Activated CD8-positive, alpha-beta T cell treated with anti-CD3 and anti-CD28 coated beads for 36 hours (primary cell): ENCODE results near the gene PRKCZ. TPM values are rescaled to one million over a fixed set of nuclear protein-coding genes. Genes with fewer than 3 reads are reported as not detected.
A peak's percentile ranks its signal among the peaks of the same experiment; 100 is the strongest.

Source experiments
- ATAC-seq: fragments of 200-7000 bp; cut with Tn5 transposase; one replicate; pipeline ENCODE4 v1.10.0; 2021; ENCODE audit warnings: mild to moderate bottlenecking, moderate library complexity
- CTCF ChIA-PET: fragments of 350-600 bp; sonication (Branson Sonifier 250); formaldehyde crosslinking; loops from one replicate; lab custom pipeline; 2021; ENCODE audit warnings: antibody characterized with exemption; lab: Charles Lee
- POLR2A ChIA-PET: fragments of 350-600 bp; sonication (Branson Sonifier 250); formaldehyde crosslinking; loops from one replicate; lab custom pipeline; 2021; ENCODE audit warnings: antibody characterized with exemption; lab: Charles Lee
- DNase-seq: peaks from one replicate; pipeline ENCODE4 v3.0.0-alpha.2; 2020
- H3K27ac Mint-ChIP-seq: one replicate; pipeline ENCODE4 v1.8.0; 2021; ENCODE audit warnings: mild to moderate bottlenecking, mixed read lengths
- H3K27me3 Mint-ChIP-seq: one replicate; pipeline ENCODE4 v1.8.0; 2021; ENCODE audit warnings: mixed read lengths
- H3K36me3 Mint-ChIP-seq: one replicate; pipeline ENCODE4 v1.8.0; 2021; ENCODE audit warnings: low read depth, mixed read lengths
- H3K4me1 Mint-ChIP-seq: one replicate; pipeline ENCODE4 v1.8.0; 2021; ENCODE audit warnings: low read depth, mixed read lengths
- H3K4me3 Mint-ChIP-seq: one replicate; pipeline ENCODE4 v1.8.0; 2021; ENCODE audit warnings: mild to moderate bottlenecking, moderate library complexity, mixed read lengths
- H3K9me3 Mint-ChIP-seq: one replicate; pipeline ENCODE4 v1.8.0; 2021; ENCODE audit warnings: mixed read lengths
- CTCF ChIP-seq: fragments of 200-600 bp; IDR thresholded peaks from one replicate; pipeline ENCODE4 v1.8.0; 2022; ENCODE audit warnings: antibody characterized with exemption, mild to moderate bottlenecking
- intact Hi-C: fragments of 100-400 bp; cut with micrococcal nuclease; formaldehyde crosslinking; loops from one replicate; pipeline ENCODE4 v1.10.0; 2022
- total RNA-seq, 2 experiments: library from RNA; stranded (reverse); gene quantifications; one replicate each; pipeline ENCODE4 v1.2.3, GENCODE V29; 2021

The PRKCZ gene
- total RNA-seq, 2 experiments from 2014 or later = 15.4 to 15.7 TPM

- Mint-ChIP-seq H3K9me3 (no peaks in the 10 kb centered on the region), H3K27ac (no peak overlapping the region), H3K27me3 (no peaks in the 10 kb centered on the region), H3K36me3 (no peaks in the 10 kb centered on the region), H3K4me3 (peak overlapping the region; percentile 45), H3K4me1 (peaks cover 2% of the 10 kb centered on the region)
- no peak for DNase-seq
- POLR2A ChIA-PET = interaction anchor here (3.9 kb wide), 1 partner anchor 25 kb away, joined by 15 read pairs; no protein-coding TSS in a partner anchor
- TF ChIP-seq CTCF = no peak
- ATAC-seq = peak; percentile 48
- intact Hi-C loops = no loop called here
- CTCF ChIA-PET = interaction anchor here (0.8 to 1.4 kb wide), 2 partner anchors 10 to 178 kb away, joined by 3 to 5 read pairs; partner anchors contain the start of gene FAAP20
These were observed 154.4 kb downstream of the PRKCZ start for GRCh38 chr1:2204415-2205190.

- H3K36me3 Mint-ChIP-seq = no peaks in the 10 kb centered on the region
- peak overlapping the region; percentile 52 for H3K4me3 Mint-ChIP-seq
- H3K27ac Mint-ChIP-seq = no peak overlapping the region
- POLR2A ChIA-PET = interaction anchor here (0.7 to 3.9 kb wide), 2 partner anchors 24 to 342 kb away, joined by 3 to 15 read pairs; no protein-coding TSS in a partner anchor
- CTCF ChIA-PET = interaction anchor here (1.0 to 1.4 kb wide), 2 partner anchors 176 to 177 kb away, joined by 3 read pairs; no protein-coding TSS in a partner anchor
- peak; percentile 91 for ATAC-seq
- no peak for TF ChIP-seq CTCF
- DNase-seq = peak; percentile 95
- peaks cover 2% of the 10 kb centered on the region for H3K4me1 Mint-ChIP-seq
- H3K9me3 Mint-ChIP-seq = no peaks in the 10 kb centered on the region
- intact Hi-C loops = no loop called here
- no peaks in the 10 kb centered on the region for H3K27me3 Mint-ChIP-seq
These were observed 155.2 kb downstream of the PRKCZ start for GRCh38 chr1:2205191-2205952.

GRCh38 chr1:2206813-2207487 lies 156.7 kb downstream of the PRKCZ start:
- intact Hi-C loops = no loop called here
- Mint-ChIP-seq H3K36me3 (no peaks in the 10 kb centered on the region), H3K27ac (no peak overlapping the region), H3K9me3 (no peaks in the 10 kb centered on the region), H3K4me1 (peaks cover 2% of the 10 kb centered on the region), H3K27me3 (no peaks in the 10 kb centered on the region), H3K4me3 (no peak overlapping the region)
- TF ChIP-seq CTCF = no peak
- ATAC-seq (no peak), DNase-seq (no peak)
- ChIA-PET POLR2A (interaction anchor here (1.0 to 3.9 kb wide), 3 partner anchors 23 to 109 kb away, joined by 3 to 15 read pairs (median 3); no protein-coding TSS in a partner anchor), CTCF (interaction anchor here (0.9 kb wide), 1 partner anchor 12 kb away, joined by 3 read pairs; the partner anchor contains the start of gene FAAP20)

- intact Hi-C loops = no loop called here
- Mint-ChIP-seq H3K9me3 (no peaks in the 10 kb centered on the region), H3K4me3 (no peak overlapping the region), H3K4me1 (peaks cover 6% of the 10 kb centered on the region), H3K27me3 (no peaks in the 10 kb centered on the region), H3K36me3 (no peaks in the 10 kb centered on the region), H3K27ac (no peak overlapping the region)
- ChIA-PET POLR2A (interaction anchor here (0.8 to 2.8 kb wide), 2 partner anchors 9 to 15 kb away, joined by 3 to 12 read pairs; no protein-coding TSS in a partner anchor), CTCF (interaction anchor here (1.6 kb wide), 1 partner anchor 14 kb away, joined by 4 read pairs; the partner anchor contains the start of gene FAAP20)
- ATAC-seq (no peak), DNase-seq (no peak)
- no peak for TF ChIP-seq CTCF
These were observed 158.4 kb downstream of the PRKCZ start for GRCh38 chr1:2208309-2209239.
